HG02642 (cell line): ENCODE results near the gene C12orf57.

Experiments used
- ATAC-seq: cut with Tn5 transposase; IDR thresholded peaks from one replicate; pipeline ENCODE4 v1.9.1; 2021; ENCODE audit warnings: mild to moderate bottlenecking; ENCODE audit not compliant: unreplicated experiment, poor library complexity

The C12orf57 gene

DNA sequence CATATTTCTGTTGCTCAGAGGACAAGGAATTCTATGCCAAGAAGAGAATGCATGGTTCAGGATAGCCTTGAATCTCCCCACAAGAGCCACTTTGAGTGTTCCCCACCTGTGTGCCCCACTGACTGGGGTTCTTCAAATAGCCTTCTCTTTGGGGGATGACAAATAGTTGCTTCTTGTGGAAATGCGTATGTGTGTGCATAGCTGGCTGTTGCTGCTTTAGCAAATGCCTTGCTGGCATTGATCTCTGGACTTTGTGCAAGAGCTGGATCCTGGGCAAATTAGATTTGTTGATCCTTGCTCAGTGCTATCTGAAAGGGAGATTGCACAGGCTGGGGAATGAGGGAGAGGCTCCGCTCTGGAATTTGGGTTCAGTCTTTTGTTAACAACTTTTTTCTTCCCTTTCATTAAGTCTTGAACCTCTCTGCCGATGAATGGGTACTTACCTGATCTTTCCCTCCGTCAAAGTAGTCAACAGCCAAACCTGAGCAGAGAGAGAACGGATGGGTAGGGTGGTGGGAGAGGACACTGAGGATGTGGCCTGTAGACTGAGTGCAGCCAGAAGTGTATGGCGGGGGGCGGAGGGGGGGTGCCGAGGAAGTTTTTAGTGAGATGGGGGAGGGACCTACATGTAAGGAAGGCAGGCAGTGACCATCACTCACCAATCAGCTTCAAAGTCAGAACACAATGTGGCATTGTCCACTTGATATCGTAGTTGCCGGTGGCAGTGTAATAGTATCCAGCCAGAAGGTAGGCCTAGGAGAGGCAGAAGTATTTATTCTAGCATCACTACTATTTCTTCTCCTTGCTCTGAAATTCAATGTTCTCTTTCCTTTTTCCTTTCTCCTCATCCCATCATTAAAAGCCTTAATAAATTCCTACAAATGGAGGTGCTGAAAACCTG, 37.6 kb downstream of the C12orf57 start:
- no peak for ATAC-seq

DNA sequence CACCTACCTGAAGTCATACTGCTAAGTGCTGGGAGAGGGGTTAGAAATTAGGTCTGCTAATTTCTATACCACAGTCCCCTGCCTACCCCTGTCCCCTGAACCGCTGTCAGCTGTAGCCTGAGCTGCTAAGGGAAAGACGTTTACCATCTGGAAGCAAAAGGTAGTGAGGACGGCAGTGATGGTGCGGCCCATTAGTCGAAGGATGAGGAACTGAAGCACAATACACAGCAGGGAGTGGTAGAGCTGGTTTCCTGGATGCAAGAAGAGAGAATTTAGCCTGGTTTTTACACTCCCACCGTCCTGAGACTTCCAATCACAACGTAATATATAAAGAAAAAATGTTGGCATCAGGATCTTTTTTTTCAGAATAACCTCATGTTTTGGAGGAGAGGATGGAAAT, 38.7 kb downstream of the C12orf57 start:
- ATAC-seq, result no peak

GRCh38 chr12:6987956-6988553, 44.2 kb downstream of the C12orf57 start:
- no peak for ATAC-seq
